Endothelial cell of umbilical vein (primary cell): ENCODE results near the gene MORN5. TPM values are rescaled to one million over a fixed set of nuclear protein-coding genes. Genes with fewer than 3 reads are reported as not detected.

ENCODE experiments used
- BruUV-seq: library from RNA; stranded (reverse); fragments of 400-500 nt; replicated peaks from 2 replicates; lab custom pipeline; 2021; lab: Mats Ljungman, UMichigan
- CTCF ChIA-PET: fragments of 300-600, 350-600 bp; sonication (Branson Sonifier 250); formaldehyde crosslinking; loops from one replicate; lab custom pipeline; 2021; ENCODE audit warnings: antibody characterized with exemption, inconsistent platforms; lab: Charles Lee
- POLR2A ChIA-PET: fragments of 300-600, 350-600 bp; sonication (Branson Sonifier 250); formaldehyde crosslinking; loops from one replicate; lab custom pipeline; 2021; ENCODE audit warnings: antibody characterized with exemption, inconsistent platforms; lab: Charles Lee
- DNase-seq: peaks from one replicate; pipeline ENCODE4 v3.0.0-alpha.2; 2011; ENCODE audit warnings: low read depth, low spot score
- FAIRE-seq: peaks from 2 replicates; lab custom pipeline; 2011; peaks lifted over from hg19 to GRCh38; lab: Jason Lieb, UNC
- H2AFZ ChIP-seq: 2 replicates; pipeline ENCODE4 v1.6.0; 2012; ENCODE audit warnings: low read depth, low read length, control low read depth, inconsistent platforms
- H3K27ac ChIP-seq: 2 replicates; pipeline ENCODE4 v1.5.1; 2011; ENCODE audit warnings: low read depth, mild to moderate bottlenecking, control low read depth, low read length, moderate library complexity; ENCODE audit not compliant: insufficient read depth
- H3K27me3 ChIP-seq, 2 experiments: 2 replicates each; pipeline versions ENCODE4 v1.6.0 to v1.6.1; 2011; ENCODE audit warnings: low read length in 2 of 2, mixed read lengths in 1 of 2; ENCODE audit not compliant: control insufficient read depth in 2 of 2, insufficient read depth in 2 of 2
- H3K36me3 ChIP-seq, 2 experiments: 2 replicates in 1 of 2; 3 replicates in 1 of 2; pipeline ENCODE4 v1.5.1; 2011; ENCODE audit warnings: low read length in 2 of 2, mild to moderate bottlenecking in 1 of 2, moderate library complexity in 1 of 2; ENCODE audit not compliant: control insufficient read depth in 2 of 2, insufficient read depth in 2 of 2; ENCODE audit errors: extremely low read depth in 1 of 2
- H3K4me1 ChIP-seq: 3 replicates; pipeline ENCODE4 v1.5.1; 2011; ENCODE audit warnings: mild to moderate bottlenecking, low read length; ENCODE audit not compliant: control insufficient read depth, insufficient read depth; ENCODE audit errors: extremely low read depth
- H3K4me2 ChIP-seq: 2 replicates; pipeline ENCODE4 v1.6.1; 2011; ENCODE audit warnings: low read length, control low read depth, mixed read lengths; ENCODE audit not compliant: insufficient read depth
- H3K4me3 ChIP-seq, 3 experiments: fragments of 200-600 bp in 1 of 3; sonication (generic), shearing (Covaris generic) in 1 of 3; replicated peaks in 1 of 3; 2 replicates each; pipeline ENCODE4 v1.5.1; 2011 to 2016; ENCODE audit warnings: control low read depth in 3 of 3, low read length in 3 of 3, mild to moderate bottlenecking in 2 of 3, inconsistent platforms in 1 of 3, low read depth in 1 of 3, moderate library complexity in 1 of 3; ENCODE audit not compliant: insufficient read depth in 1 of 3
- H3K79me2 ChIP-seq: 2 replicates; pipeline ENCODE4 v1.6.0; 2012; ENCODE audit warnings: low read length, inconsistent platforms; ENCODE audit not compliant: control insufficient read depth, insufficient read depth
- H3K9ac ChIP-seq: replicated peaks from 2 replicates; pipeline ENCODE3; 2011; ENCODE audit warnings: low read length, control low read depth; ENCODE audit not compliant: insufficient read depth; ENCODE audit errors: extremely low read depth
- H3K9me1 ChIP-seq: replicated peaks from 3 replicates; pipeline ENCODE4 v1.6.0; 2011; ENCODE audit warnings: mild to moderate bottlenecking, low read length; ENCODE audit not compliant: control insufficient read depth, insufficient read depth; ENCODE audit errors: extremely low read depth
- H3K9me3 ChIP-seq: replicated peaks from 2 replicates; pipeline ENCODE4 v1.5.1; 2012; ENCODE audit warnings: low read length, inconsistent platforms; ENCODE audit not compliant: control insufficient read depth, insufficient read depth
- H4K20me1 ChIP-seq: replicated peaks from 2 replicates; pipeline ENCODE3; 2011; ENCODE audit warnings: mild to moderate bottlenecking, low read length; ENCODE audit not compliant: control insufficient read depth, insufficient read depth; ENCODE audit errors: extremely low read depth
- EZH2 ChIP-seq: IDR thresholded peaks from 2 replicates; pipeline ENCODE4 v1.6.1; 2012; ENCODE audit warnings: borderline replicate concordance, low read depth, mild to moderate bottlenecking, moderate library complexity, low read length, inconsistent platforms; ENCODE audit not compliant: severe bottlenecking
- FOS ChIP-seq: IDR thresholded peaks from 2 replicates; pipeline ENCODE4 v1.6.1; 2011; ENCODE audit warnings: mild to moderate bottlenecking, low read length, moderate library complexity, borderline replicate concordance; ENCODE audit not compliant: insufficient read depth
- GATA2 ChIP-seq: IDR thresholded peaks from 2 replicates; pipeline ENCODE4 v1.7.0; 2011; ENCODE audit warnings: low read depth, mild to moderate bottlenecking, moderate library complexity, mixed read lengths, low read length; ENCODE audit not compliant: insufficient read length, insufficient read depth
- JUN ChIP-seq: IDR thresholded peaks from 2 replicates; pipeline ENCODE4 v1.6.1; 2011; ENCODE audit warnings: borderline replicate concordance, low read depth; ENCODE audit not compliant: insufficient read length, insufficient read depth
- MYC ChIP-seq: IDR thresholded peaks from one replicate; pipeline ENCODE4 v1.6.1; 2011; ENCODE audit warnings: mild to moderate bottlenecking, low read depth, low read length
- POLR2A ChIP-seq: IDR thresholded peaks from 2 replicates; pipeline ENCODE4 v1.6.1; 2012; ENCODE audit warnings: low read depth, mild to moderate bottlenecking, control low read depth, low read length
- POLR2AphosphoS5 ChIP-seq: IDR thresholded peaks from 2 replicates; pipeline ENCODE4 v1.6.1; 2012; ENCODE audit warnings: low read depth, mild to moderate bottlenecking, control low read depth, low read length, moderate library complexity; ENCODE audit not compliant: insufficient read depth
- dilution Hi-C: fragments of 300-500 bp; cut with MboI; formaldehyde crosslinking; loops from one replicate; pipeline ENCODE4 v1.15.0; 2019; ENCODE audit warnings: low sequenced_read_pairs; ENCODE audit not compliant: extremely low pct_ligation_motif_present
- intact Hi-C: fragments of 100-400 bp; cut with micrococcal nuclease; formaldehyde crosslinking; loops from one replicate; pipeline ENCODE4 v1.10.0; 2022
- polyA plus RNA-seq, 4 experiments: library from polyadenylated mRNA; depleted of rRNA in 3 of 4; stranded (reverse) in 3 of 4; unstranded in 1 of 4; fragments of >200 nt; gene quantifications; 2 replicates each; pipeline versions ENCODE4 v1.2.1 to v1.2.3, GENCODE V29; 2011 to 2012; ENCODE audit warnings: missing spikeins in 1 of 4
- total RNA-seq: library from RNA; stranded (reverse); gene quantifications from 2 replicates; pipeline ENCODE4 v1.2.3, GENCODE V29; 2021
- TF ChIP-seq, protein P1 (sequence below), 2 donors: IDR thresholded peaks; 1 replicate in 1 of 2; 2 replicates in 1 of 2; pipeline ENCODE4 v1.5.1; 2011; ENCODE audit warnings: low read length in 2 of 2, mild to moderate bottlenecking in 2 of 2, moderate library complexity in 2 of 2, control low read depth in 1 of 2, inconsistent platforms in 1 of 2, low read depth in 1 of 2; ENCODE audit not compliant: insufficient read depth in 1 of 2; ENCODE audit errors: extremely low read depth in 1 of 2
- TF ChIP-seq, protein P2 (sequence below): IDR thresholded peaks from 2 replicates; pipeline ENCODE4 v1.6.1; 2011; ENCODE audit not compliant: insufficient read depth, insufficient read length

The MORN5 gene
- total and polyA plus RNA-seq, 2 donors (not counting 3 experiments of a cell fraction or from before 2014, with no cell fraction given), result not detected

DNA sequence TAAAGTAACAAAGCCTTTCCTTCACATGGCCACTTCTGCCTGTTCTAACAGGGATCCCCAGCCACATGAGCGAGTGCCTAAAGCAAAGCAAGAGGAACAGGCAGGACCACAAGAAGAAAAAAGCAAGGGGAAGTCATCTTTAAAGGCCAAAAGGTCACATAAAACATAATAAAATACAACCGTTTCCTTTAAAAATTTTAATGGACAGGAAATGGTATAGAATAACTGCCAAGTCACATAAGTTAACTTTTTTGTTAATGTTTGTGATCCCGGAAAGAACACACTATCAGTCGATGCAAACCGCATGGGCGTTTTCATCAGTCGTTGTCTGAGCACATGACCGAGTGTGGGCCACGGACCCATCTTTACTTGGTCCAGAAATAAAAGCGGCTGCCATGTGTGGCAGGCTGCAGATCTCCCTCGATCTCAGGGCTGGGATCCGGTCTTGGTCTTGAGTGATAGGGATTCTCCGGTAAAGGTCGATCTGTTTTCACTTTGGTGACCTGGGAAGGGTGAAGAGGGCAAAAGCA, 15.8 kb upstream of the MORN5 start:
- H3K9me3 ChIP-seq, result no peaks in the 10 kb centered on the region
- TF ChIP-seq POLR2A (no peak), POLR2AphosphoS5 (no peak), FOS (no peak), JUN (no peak), GATA2 (no peak), MYC (no peak), EZH2 (no peak)
- TF ChIP-seq, protein P1, sequence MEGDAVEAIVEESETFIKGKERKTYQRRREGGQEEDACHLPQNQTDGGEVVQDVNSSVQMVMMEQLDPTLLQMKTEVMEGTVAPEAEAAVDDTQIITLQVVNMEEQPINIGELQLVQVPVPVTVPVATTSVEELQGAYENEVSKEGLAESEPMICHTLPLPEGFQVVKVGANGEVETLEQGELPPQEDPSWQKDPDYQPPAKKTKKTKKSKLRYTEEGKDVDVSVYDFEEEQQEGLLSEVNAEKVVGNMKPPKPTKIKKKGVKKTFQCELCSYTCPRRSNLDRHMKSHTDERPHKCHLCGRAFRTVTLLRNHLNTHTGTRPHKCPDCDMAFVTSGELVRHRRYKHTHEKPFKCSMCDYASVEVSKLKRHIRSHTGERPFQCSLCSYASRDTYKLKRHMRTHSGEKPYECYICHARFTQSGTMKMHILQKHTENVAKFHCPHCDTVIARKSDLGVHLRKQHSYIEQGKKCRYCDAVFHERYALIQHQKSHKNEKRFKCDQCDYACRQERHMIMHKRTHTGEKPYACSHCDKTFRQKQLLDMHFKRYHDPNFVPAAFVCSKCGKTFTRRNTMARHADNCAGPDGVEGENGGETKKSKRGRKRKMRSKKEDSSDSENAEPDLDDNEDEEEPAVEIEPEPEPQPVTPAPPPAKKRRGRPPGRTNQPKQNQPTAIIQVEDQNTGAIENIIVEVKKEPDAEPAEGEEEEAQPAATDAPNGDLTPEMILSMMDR (IDR thresholded peaks at IDR 0.05; ENCODE audit: extremely low read depth in 1 of 2, insufficient read depth in 1 of 2, low read depth in 1 of 2, low read length in 2 of 2), result no peak
- TF ChIP-seq, protein P2, sequence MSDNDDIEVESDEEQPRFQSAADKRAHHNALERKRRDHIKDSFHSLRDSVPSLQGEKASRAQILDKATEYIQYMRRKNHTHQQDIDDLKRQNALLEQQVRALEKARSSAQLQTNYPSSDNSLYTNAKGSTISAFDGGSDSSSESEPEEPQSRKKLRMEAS, result no peak
- FAIRE-seq (peak; percentile 78), DNase-seq (peak; percentile 56)
- H3K79me2 ChIP-seq, result no peaks in the 10 kb centered on the region
- no peak overlapping the region for H3K9ac ChIP-seq
- CTCF ChIA-PET, result interaction anchor here (1.2 to 6.1 kb wide), 12 partner anchors 11 to 310 kb away, joined by 3 to 94 read pairs (median 12); partner anchors contain the start of genes MORN5, MRRF, NDUFA8 and RBM18
- peak overlapping the region; percentile 49 for H2AFZ ChIP-seq
- no peak overlapping the region for H3K4me3 ChIP-seq
- H3K4me1 ChIP-seq, result peaks cover 45% of the 10 kb centered on the region
- peak overlapping the region; percentile 64 for H3K27ac ChIP-seq
- no peaks in the 10 kb centered on the region for H3K27me3 ChIP-seq
- dilution Hi-C loops, result no loop called here
- no peaks in the 10 kb centered on the region for H4K20me1 ChIP-seq
- intact Hi-C loops, result loop anchor here (1.0 to 2.0 kb wide), 2 partner anchors 11 to 19 kb away; no protein-coding TSS in a partner anchor
- peak overlapping the region; percentile 61 for H3K4me2 ChIP-seq
- POLR2A ChIA-PET, result interaction anchor here (1.8 kb wide), 1 partner anchor 10 kb away, joined by 4 read pairs; no protein-coding TSS in a partner anchor
- peaks cover 1 to 4% of the 10 kb centered on the region in 2 experiments for H3K36me3 ChIP-seq
- no peaks in the 10 kb centered on the region for H3K9me1 ChIP-seq
- no TSS peak for BruUV-seq
